Stimulated activated naive CD4-positive, alpha-beta T cell (primary cell): ENCODE results near the gene CPTP.

Experiments
- DNase-seq, 6 experiments: peaks; one replicate each; lab custom pipeline; 2025; lab: John Stamatoyannopoulos, UW

The CPTP gene

DNA sequence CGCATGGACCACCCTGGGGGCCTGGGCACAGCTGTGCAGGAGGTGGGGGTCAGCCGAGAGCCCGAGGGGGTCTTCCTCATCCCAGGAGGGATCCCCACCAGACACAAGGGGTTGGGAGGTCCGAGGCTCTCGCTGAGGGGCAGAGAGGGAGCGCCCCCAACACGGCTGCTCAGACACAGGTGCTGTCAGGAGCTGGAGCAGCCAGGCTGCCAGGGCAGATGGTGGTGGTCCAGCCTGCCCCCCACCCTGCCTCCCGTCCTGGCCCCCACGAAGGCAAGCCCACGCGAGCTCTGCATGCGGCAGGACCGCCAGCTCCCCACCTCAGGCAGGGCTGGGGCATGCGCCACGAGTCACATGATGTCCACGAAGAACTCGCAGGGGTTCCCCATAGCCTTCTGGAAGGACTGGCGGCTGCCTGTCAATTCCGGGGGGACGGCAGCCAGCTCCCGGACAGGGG lies 11.2 kb downstream of the CPTP start:
- no peak for DNase-seq

DNA sequence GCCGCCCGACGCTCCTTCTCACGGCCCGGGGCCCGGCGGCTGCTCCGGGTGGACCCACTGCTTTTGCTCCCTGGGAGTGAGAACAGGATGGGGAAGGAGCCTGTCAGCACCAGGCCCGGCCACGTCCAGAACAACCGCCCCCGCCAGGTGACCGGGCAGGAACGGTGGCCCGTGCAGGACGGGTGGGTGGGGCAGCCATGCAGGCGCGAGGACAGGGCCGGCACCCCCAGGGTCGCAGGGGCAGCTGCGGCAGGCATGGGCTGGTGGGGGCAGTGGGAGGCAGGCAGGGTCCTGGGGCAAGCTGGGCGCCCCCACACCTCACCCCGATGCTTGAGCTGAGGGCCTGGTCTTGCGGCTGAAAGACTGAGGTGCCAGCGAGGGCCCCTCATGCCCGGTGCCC lies 11.8 kb downstream of the CPTP start:
- DNase-seq: no peak

DNA sequence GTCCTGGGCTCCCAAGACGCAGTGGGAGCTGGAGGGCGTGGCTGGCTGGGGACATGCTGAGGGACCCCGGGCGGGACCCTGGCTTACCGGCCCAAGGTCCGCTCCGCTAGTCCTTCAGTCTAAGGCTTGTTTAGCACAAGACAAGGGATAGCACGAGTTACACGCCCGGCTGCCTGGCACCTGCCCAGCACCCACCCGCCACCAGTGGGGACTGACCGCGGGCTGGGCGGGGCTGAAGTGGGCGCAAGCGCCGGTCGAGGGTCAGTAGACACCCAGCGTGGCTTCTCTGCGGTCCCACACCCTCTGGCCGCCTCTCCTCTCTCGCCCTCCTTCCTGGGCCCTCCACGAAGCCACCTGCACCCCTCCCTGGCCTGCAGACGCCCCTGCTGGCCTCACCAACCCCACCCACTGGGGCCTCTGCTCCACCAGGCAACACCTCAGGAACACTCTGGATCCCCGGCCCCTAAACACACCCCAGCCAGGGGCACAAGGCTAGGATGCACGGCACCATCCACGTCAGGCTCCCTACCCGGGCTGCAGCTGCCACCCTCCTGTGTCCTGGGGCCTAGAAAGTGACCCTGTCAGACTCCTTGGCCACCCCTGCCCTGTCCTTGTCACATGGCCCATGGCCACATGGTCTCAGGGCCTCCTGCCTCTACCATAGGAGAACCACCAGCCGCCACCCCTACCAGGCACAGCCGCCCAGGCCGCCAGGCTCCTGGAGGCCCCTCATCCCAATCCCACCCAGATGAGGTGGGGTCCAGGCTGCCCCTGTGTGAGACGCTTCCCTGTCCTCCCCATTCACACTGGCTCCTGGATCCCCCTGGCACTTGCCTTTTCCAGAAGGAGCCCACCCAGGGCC lies 12.6 kb downstream of the CPTP start:
- no peak for DNase-seq

DNA sequence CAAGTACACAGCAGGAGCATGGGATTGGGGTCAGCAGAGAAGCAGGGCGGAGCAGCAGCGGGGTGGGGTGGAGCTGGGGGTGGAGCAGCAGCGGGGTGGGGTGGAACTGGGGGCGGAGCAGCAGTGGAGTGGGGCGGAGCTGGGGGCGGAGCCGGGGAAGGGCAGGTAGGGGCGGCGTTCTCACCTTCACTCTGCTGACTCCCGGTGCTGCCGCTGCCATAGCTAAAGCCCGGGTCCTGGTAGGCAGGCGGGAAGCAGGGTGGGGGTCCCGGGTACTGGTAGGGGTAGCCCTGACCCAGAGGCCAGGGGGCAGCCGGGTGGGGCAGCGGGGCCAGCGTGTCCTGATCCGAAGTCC lies 13.2 kb downstream of the CPTP start:
- DNase-seq: peak in 5 of 6 experiments; percentile 13 to 28 (median 18)

DNA sequence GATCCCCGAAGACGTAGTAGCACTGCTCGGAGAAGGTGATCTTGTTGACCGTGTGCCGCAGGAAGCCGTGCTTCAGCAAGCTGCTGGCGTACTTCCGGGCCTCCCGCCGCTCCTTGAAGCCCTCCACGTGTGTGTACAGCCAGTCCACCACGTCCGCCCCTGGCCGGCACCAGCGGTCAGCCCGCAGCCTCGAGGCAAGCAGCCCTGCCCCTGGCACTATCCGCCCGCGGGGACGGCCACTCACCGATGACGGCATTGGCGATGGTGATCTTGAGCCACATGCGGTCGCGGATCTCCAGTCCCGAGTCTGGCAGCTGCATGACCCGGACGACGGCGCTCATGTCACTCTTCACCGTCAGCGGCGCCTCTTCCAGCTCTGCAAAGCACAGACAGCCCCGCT lies 13.7 kb downstream of the CPTP start:
- no peak for DNase-seq

DNA sequence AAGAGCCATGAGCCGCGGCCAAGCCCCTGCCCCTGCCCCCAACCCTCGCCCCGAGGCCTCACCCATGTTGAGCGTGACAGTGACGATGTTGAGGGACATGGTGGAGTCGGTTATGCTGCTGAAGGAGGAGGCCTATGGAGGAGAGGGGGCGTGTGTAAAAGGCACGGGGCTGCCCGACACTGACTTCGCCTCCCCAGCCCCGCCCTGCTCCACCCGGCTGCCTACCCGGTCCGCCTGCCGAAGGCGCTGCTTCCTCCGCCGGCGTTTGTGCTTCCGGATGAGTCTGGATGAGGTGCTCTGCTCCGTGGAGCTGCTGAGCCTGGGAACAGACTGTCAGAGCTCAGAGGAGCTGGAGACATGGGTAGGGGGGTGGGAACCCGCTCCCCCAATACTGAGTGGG lies 15.6 kb downstream of the CPTP start:
- DNase-seq: no peak

- DNase-seq: no peak
Observed at GRCh38 chr1:1340791-1341548, 16.4 kb downstream of the CPTP start.

- DNase-seq: no peak
Observed at GRCh38 chr1:1341549-1342021, 17.0 kb downstream of the CPTP start.

- no peak for DNase-seq
Observed at GRCh38 chr1:1342061-1342562, 17.5 kb downstream of the CPTP start.

DNA sequence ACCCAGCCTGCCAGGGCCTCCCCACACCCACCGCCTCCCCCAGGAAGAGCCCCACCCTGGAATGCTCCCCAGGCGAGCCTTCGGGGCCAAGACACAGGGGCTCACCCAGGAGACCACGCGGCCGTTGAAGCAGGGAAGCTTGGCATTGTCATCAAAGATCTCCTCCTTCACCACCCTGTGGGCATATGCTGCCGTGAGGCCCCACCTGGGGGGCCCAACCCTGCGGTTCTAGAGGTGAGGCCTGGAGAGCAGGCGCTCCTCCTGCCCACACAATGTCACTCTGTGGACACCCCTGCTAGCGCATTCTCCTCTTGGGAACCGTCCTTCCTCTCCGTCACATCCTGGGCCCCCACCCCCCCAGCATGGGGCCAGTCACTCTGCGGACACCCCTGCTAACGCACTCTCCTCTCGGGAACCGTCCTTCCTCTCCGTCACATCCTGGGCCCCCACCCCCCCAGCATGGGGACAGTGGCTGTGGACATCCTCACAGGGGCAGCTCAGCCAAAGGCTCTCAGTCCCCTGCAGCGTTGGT lies 18.0 kb downstream of the CPTP start:
- no peak for DNase-seq

- DNase-seq: no peak
Observed at GRCh38 chr1:1343811-1344421, 19.3 kb downstream of the CPTP start.

DNA sequence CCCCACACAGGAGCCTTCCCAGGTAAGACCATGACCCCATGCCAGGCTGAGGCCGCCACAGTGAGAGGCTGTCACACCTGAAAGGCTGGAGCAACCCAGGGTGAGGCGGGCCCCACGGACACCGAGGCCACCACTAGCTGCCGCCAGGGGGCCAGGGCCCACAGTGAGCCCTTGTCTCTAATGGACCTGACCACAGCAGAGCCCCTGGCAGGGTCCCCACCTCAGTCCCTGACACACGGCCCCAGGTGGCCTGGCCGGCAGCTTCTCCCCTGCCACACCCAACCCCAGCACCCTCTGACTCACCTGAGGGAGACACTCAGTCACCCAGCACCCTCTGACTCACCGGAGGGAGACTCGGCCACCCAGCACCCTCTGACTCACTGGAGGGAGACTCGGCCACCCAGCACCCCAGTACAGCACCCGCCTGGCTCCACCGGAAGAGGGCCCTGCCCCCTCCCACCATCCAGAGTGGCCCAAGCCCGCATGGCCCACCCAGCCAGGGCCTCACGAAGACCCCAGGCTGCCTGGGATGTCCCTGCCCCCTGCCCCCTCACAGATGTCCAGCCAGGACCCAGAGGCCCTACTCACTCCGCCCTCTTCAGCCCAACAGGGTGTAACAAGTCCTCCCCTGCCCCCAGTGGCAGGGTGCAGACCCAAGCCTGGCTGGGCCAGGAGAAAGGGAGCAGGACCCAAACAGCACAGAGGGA lies 20.2 kb downstream of the CPTP start:
- no peak for DNase-seq

DNA sequence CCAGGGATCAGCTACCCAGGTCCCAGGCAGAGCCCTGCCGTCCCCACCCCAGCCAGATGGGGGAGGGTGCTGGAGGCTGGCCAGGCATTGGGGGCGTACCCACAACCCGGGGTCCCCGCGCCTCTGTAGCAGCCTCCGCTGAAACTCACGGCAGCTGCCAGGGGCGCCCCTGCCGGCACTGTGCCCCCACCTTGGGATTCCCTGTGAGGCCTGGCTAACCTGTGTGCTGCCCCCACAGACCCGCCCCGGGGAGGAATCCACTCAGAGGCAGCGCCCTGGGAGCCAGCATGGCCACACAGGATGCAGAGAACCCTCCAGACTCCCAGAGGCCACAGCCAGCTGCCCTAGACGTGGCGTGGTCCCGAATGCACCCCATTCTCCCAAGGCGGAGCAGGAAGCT lies 20.8 kb downstream of the CPTP start:
- DNase-seq: no peak

GRCh38 chr1:1345860-1346500 lies 21.4 kb downstream of the CPTP start:
- DNase-seq: no peak

DNA sequence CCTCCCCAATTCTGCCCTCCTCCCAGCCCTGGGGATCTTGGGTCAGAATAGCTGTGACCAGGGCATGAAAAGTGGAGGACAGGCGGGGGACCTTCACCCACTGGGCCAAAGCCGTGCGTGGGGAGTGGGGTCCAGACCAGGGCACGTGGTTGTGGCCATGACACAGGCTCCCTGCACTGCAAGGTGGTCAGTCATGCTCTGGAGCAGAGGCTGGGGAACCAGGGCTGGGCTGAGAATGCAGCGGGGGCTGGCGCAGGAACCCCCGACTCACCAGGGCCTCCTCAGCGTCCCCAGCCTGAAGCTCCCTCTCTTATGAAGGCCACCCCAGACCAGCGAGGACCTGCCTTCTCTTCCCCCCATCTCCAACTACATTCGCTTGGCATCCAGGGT lies 21.9 kb downstream of the CPTP start:
- DNase-seq: no peak

GRCh38 chr1:1347026-1347595 lies 22.5 kb downstream of the CPTP start:
- no peak for DNase-seq

DNA sequence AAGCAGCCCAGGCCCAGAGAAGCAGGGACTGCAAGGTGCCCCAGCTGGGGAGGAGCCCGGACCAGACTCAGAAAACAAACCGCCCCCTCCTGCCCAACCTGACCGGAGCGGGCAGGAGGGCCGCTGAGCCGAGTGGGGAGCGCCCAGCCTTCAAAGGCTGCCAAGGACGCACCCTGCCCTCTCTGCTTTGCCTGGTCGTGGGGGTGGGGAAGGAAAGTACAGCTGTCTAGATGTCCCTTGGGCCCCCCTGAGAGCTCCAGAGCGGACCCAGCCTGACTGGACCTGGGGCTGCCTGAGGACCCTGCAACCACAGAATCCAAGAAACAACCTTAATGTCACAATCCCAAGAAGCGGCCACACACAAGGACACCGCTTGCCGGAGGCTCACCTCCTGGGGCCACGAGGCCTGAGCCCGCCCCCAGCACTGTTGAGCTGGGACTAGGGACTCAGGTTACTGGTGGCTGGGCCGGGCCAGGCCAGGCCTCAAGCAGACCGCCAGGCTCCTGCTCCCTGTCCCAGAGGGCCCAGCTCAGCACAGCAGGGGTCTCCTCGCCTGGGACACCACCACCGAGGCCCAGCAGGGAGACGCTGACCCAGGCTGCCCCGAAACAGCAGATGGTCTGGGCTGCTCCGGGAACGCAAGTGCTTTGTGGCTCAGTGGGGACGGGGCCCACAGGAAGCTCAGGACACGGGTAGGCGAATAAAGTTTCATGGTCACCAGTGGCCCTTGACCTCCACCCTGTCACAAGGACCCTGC lies 23.2 kb downstream of the CPTP start:
- DNase-seq: no peak

DNA sequence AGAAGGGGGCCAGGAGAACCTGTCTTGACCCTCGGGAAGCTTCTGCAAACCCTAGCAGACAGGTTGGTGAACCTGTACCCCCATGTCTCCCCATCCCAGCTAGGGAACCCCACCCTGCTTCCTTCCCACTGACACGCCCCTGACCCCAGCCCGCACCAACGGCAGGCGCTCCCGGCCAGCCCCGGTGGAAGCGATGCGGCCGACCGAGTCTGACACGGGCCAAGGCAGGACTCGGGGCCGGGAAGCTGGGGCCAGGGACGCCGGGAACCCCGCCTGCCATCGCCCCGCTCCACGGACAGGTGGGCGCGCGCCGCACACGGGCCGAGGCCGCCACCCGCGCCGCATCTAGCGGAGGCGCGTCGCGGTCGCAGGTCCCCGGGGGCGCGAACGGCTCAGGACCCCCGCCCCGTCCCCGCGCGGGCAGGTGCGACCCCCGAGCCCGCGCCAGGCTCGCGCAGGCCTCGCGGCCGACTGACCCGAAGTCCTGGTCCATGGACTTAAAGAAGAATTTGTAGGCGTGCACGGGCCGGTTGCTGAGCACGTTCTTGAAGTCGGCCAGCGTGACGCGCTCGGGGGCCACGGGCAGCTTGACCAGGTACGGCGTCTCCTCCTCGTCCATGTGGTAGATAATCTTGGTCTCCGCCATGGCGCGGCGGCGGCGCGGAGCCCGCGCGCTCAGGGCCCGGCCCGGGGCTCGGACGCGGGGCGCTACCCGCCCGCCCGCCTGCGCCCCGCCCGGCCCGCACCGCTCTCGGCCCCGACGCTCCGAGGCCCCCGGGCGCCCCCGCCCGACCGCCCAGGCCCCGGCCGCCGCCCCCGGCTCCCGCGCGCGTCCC lies 24.0 kb downstream of the CPTP start:
- DNase-seq: no peak
